Panc1 (cell line): ENCODE results near the gene SLC51A. TPM values are rescaled to one million over a fixed set of nuclear protein-coding genes. Genes with fewer than 3 reads are reported as not detected.

Source experiments
- total RNA-seq: library from RNA; stranded (reverse); gene quantifications from one replicate; pipeline ENCODE4 v1.2.1, GENCODE V29; 2021; ENCODE audit not compliant: unreplicated experiment

Gene SLC51A
- total RNA-seq, 1 experiment from 2014 or later, result not detected

Other genes starting within 250 kb of the SLC51A start
- gene TFRC, start 134.4 kb upstream of the SLC51A start, total RNA-seq, result 604 TPM
- gene ZDHHC19, start 5.1 kb upstream of the SLC51A start, total RNA-seq, result 0.33 TPM
- gene PCYT1A, start 71.2 kb downstream of the SLC51A start, total RNA-seq, result 96.8 TPM
- gene DYNLT2B, start 101.7 kb downstream of the SLC51A start, total RNA-seq, result 41.4 TPM
- not detected for gene TM4SF19, start 121.9 kb downstream of the SLC51A start, total RNA-seq
- gene UBXN7, start 215.9 kb downstream of the SLC51A start, total RNA-seq, result 61.7 TPM